H9 (cell line): Measurements from ENCODE around the gene GPR89A. TPM values are rescaled to one million over a fixed set of nuclear protein-coding genes. Genes with fewer than 3 reads are reported as not detected.

ENCODE experiments used
- DNase-seq: peaks from one replicate; pipeline ENCODE4 v3.0.0-alpha.2; 2017
- H2AFZ ChIP-seq: one replicate; pipeline ENCODE4 v1.6.1; 2013; ENCODE audit warnings: mild to moderate bottlenecking, low read length, control low read depth, moderate library complexity
- H2AK5ac ChIP-seq: 2 replicates; pipeline ENCODE4 v1.6.1; 2013; ENCODE audit warnings: low read length, control low read depth, mixed read lengths; ENCODE audit not compliant: insufficient read length
- H2BK120ac ChIP-seq: one replicate; pipeline ENCODE4 v1.6.1; 2013; ENCODE audit warnings: low read depth, mild to moderate bottlenecking, low read length, control low read depth, inconsistent platforms; ENCODE audit not compliant: poor library complexity, severe bottlenecking
- H2BK12ac ChIP-seq: 2 replicates; pipeline ENCODE4 v1.6.1; 2013; ENCODE audit warnings: low read length, control low read depth, mixed read lengths, low read depth; ENCODE audit not compliant: insufficient read length
- H2BK15ac ChIP-seq: 2 replicates; pipeline ENCODE4 v1.6.1; 2013; ENCODE audit warnings: low read depth, low read length, control low read depth
- H2BK20ac ChIP-seq: one replicate; pipeline ENCODE4 v1.6.1; 2013; ENCODE audit warnings: low read depth, mild to moderate bottlenecking, low read length, control low read depth, inconsistent platforms; ENCODE audit not compliant: poor library complexity, severe bottlenecking
- H2BK5ac ChIP-seq: 2 replicates; pipeline ENCODE4 v1.6.1; 2013; ENCODE audit warnings: low read length, control low read depth, mixed read lengths; ENCODE audit not compliant: insufficient read length
- H3K14ac ChIP-seq: 2 replicates; pipeline ENCODE4 v1.6.1; 2013; ENCODE audit warnings: low read length, control low read depth; ENCODE audit not compliant: insufficient read depth
- H3K18ac ChIP-seq: 2 replicates; pipeline ENCODE4 v1.6.1; 2013; ENCODE audit warnings: low read depth, mild to moderate bottlenecking, mixed read lengths, low read length, control low read depth; ENCODE audit not compliant: insufficient read length
- H3K23ac ChIP-seq: 2 replicates; pipeline ENCODE4 v1.6.1; 2013; ENCODE audit warnings: low read length, control low read depth, mixed read lengths, low read depth; ENCODE audit not compliant: insufficient read length
- H3K23me2 ChIP-seq: 2 replicates; pipeline ENCODE4 v1.6.1; 2013; ENCODE audit warnings: low read depth, mild to moderate bottlenecking, mixed read lengths, low read length, control low read depth; ENCODE audit not compliant: insufficient read length, poor library complexity, severe bottlenecking
- H3K27ac ChIP-seq: 2 replicates; pipeline ENCODE4 v1.5.1; 2013; ENCODE audit warnings: low read length, control low read depth, mixed read lengths, low read depth; ENCODE audit not compliant: insufficient read length
- H3K27me3 ChIP-seq: 2 replicates; pipeline ENCODE4 v1.6.1; 2013; ENCODE audit warnings: low read length, control low read depth, inconsistent platforms; ENCODE audit not compliant: insufficient read depth
- H3K4ac ChIP-seq: 2 replicates; pipeline ENCODE4 v1.6.1; 2013; ENCODE audit warnings: low read depth, mild to moderate bottlenecking, control low read depth, inconsistent platforms, low read length, moderate library complexity
- H3K4me1 ChIP-seq: 2 replicates; pipeline ENCODE4 v1.6.1; 2013; ENCODE audit warnings: low read length, control low read depth, inconsistent platforms; ENCODE audit not compliant: insufficient read depth
- H3K4me2 ChIP-seq: 2 replicates; pipeline ENCODE4 v1.6.1; 2013; ENCODE audit warnings: low read length, control low read depth, mixed read lengths; ENCODE audit not compliant: insufficient read length, insufficient read depth
- H3K56ac ChIP-seq: 2 replicates; pipeline ENCODE4 v1.6.1; 2013; ENCODE audit warnings: low read depth, mild to moderate bottlenecking, mixed read lengths, low read length, control low read depth; ENCODE audit not compliant: insufficient read length
- H3K79me1 ChIP-seq: 2 replicates; pipeline ENCODE4 v1.6.1; 2013; ENCODE audit warnings: low read depth, mild to moderate bottlenecking, moderate library complexity, low read length, control low read depth, inconsistent platforms; ENCODE audit not compliant: insufficient read depth, poor library complexity, severe bottlenecking
- H3K79me2 ChIP-seq: 2 replicates; pipeline ENCODE4 v1.6.1; 2013; ENCODE audit warnings: low read length, control low read depth, inconsistent platforms; ENCODE audit not compliant: insufficient read depth
- H3K9ac ChIP-seq: 2 replicates; pipeline ENCODE4 v1.6.1; 2013; ENCODE audit warnings: low read length, control low read depth, mixed read lengths; ENCODE audit not compliant: insufficient read length; ENCODE audit errors: extremely low read depth
- H3K9me3 ChIP-seq: one replicate; pipeline ENCODE4 v1.6.1; 2013; ENCODE audit warnings: low read depth, low read length, inconsistent platforms; ENCODE audit not compliant: control insufficient read depth
- H3T11ph ChIP-seq: one replicate; pipeline ENCODE4 v1.6.1; 2013; ENCODE audit warnings: mild to moderate bottlenecking, low read length, control low read depth, inconsistent platforms
- H4K20me1 ChIP-seq: one replicate; pipeline ENCODE4 v1.6.1; 2013; ENCODE audit not compliant: control insufficient read depth, insufficient read length, insufficient read depth
- H4K5ac ChIP-seq: 2 replicates; pipeline ENCODE4 v1.6.1; 2013; ENCODE audit warnings: low read depth, mild to moderate bottlenecking, mixed read lengths, low read length, control low read depth; ENCODE audit not compliant: insufficient read length
- H4K8ac ChIP-seq: replicated peaks from 2 replicates; pipeline ENCODE4 v1.6.1; 2013; ENCODE audit warnings: low read length, control low read depth, mixed read lengths, low read depth; ENCODE audit not compliant: insufficient read length
- H4K91ac ChIP-seq: 2 replicates; pipeline ENCODE4 v1.6.1; 2013; ENCODE audit warnings: low read depth, mild to moderate bottlenecking, moderate library complexity, mixed read lengths, low read length, control low read depth; ENCODE audit not compliant: insufficient read length
- H3K27ac Mint-ChIP-seq, 3 experiments: 2 replicates in 2 of 3; 3 replicates in 1 of 3; pipeline ENCODE4 v1.8.0; 2020 to 2021; ENCODE audit warnings: mixed read lengths in 3 of 3, mild to moderate bottlenecking in 1 of 3, moderate library complexity in 1 of 3
- H3K27me3 Mint-ChIP-seq: 2 replicates; pipeline ENCODE4 v1.8.0; 2021; ENCODE audit warnings: low read depth, mild to moderate bottlenecking, moderate library complexity, mixed read lengths
- H3K36me3 Mint-ChIP-seq, 3 experiments: 2 replicates in 2 of 3; 3 replicates in 1 of 3; pipeline ENCODE4 v1.8.0; 2020 to 2021; ENCODE audit warnings: low read depth in 3 of 3, mixed read lengths in 3 of 3; ENCODE audit not compliant: insufficient read depth in 1 of 3
- H3K4me1 Mint-ChIP-seq, 2 experiments: 2 replicates each; pipeline ENCODE4 v1.8.0; 2020; ENCODE audit warnings: mixed read lengths in 2 of 2
- H3K4me3 Mint-ChIP-seq, 2 experiments: 2 replicates in 1 of 2; 3 replicates in 1 of 2; pipeline ENCODE4 v1.8.0; 2020 to 2021; ENCODE audit warnings: mild to moderate bottlenecking in 2 of 2, mixed read lengths in 2 of 2, moderate library complexity in 1 of 2
- H3K9me3 Mint-ChIP-seq, 2 experiments: 2 replicates in 1 of 2; 3 replicates in 1 of 2; pipeline ENCODE4 v1.8.0; 2020; ENCODE audit warnings: mild to moderate bottlenecking in 2 of 2, mixed read lengths in 2 of 2, moderate library complexity in 1 of 2
- WGBS: extraction: QIAGEN DNeasy Blood & Tissue Kit; methylation state at CpG from one replicate; pipeline ENCODE4 v1.1.7; 2013; ENCODE audit warnings: missing lambda C conversion rate, low lambda C conversion rate, mixed read lengths; ENCODE audit not compliant: insufficient read length; ENCODE audit errors: extremely low coverage; 5-methylcytosine and 5-hydroxymethylcytosine counted together
- total RNA-seq: library from RNA; stranded (reverse); gene quantifications from 2 replicates; pipeline ENCODE4 v1.2.1, GENCODE V29; 2021
- TF ChIP-seq, protein P1 (sequence below): fragments of 200-600 bp; sonication (generic); conservative IDR thresholded peaks from 3 replicates; pipeline ENCODE4 v1.8.0; 2021; ENCODE audit warnings: antibody characterized with exemption, mild to moderate bottlenecking

GPR89A gene
- total RNA-seq, 1 experiment from 2014 or later: 30.1 TPM

DNA sequence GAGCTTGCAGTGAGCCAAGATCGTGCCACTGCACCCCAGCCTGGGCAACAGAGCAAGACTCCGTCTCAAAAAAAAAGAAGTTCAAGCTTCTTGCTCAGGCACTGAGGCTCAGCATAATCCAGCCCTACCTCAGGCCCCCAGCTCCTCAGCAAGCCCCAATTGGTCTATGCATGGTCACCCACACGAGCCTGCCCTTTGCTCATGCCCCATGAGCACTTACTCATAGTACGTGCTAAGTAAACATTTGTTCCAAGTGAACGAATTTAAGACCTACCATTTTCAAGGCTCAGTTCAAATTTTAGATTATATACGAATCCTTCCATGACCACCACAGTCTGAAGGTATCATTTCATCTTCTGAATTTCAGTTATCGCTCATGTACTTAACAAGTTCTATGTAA lies 95.0 kb downstream of the GPR89A start:
- Histone ChIP-seq H4K91ac (no peak overlapping the region), H3K27me3 (no peaks in the 10 kb centered on the region), H2BK20ac (no peak overlapping the region), H3K23ac (no peak overlapping the region), H2BK5ac (no peak overlapping the region), H4K20me1 (no peaks in the 10 kb centered on the region), H2BK12ac (no peak overlapping the region), H3K4me1 (peaks cover 2% of the 10 kb centered on the region; the same call in 1 of the 2 replicates), H2AK5ac (no peak overlapping the region), H3K9me3 (no peaks in the 10 kb centered on the region), H4K8ac (no peak overlapping the region), H3K14ac (no peak overlapping the region), H3K79me1 (no peaks in the 10 kb centered on the region), H3T11ph (no peak overlapping the region), H3K27ac (no peak overlapping the region), H3K9ac (no peak overlapping the region), H4K5ac (no peak overlapping the region), H3K4me2 (no peak overlapping the region), H2BK120ac (no peak overlapping the region), H3K79me2 (no peaks in the 10 kb centered on the region), H2AFZ (no peak overlapping the region), H3K18ac (no peak overlapping the region), H3K4ac (no peak overlapping the region), H3K23me2 (no peaks in the 10 kb centered on the region), H3K56ac (no peak overlapping the region), H2BK15ac (no peak overlapping the region)
- TF ChIP-seq, protein P1, sequence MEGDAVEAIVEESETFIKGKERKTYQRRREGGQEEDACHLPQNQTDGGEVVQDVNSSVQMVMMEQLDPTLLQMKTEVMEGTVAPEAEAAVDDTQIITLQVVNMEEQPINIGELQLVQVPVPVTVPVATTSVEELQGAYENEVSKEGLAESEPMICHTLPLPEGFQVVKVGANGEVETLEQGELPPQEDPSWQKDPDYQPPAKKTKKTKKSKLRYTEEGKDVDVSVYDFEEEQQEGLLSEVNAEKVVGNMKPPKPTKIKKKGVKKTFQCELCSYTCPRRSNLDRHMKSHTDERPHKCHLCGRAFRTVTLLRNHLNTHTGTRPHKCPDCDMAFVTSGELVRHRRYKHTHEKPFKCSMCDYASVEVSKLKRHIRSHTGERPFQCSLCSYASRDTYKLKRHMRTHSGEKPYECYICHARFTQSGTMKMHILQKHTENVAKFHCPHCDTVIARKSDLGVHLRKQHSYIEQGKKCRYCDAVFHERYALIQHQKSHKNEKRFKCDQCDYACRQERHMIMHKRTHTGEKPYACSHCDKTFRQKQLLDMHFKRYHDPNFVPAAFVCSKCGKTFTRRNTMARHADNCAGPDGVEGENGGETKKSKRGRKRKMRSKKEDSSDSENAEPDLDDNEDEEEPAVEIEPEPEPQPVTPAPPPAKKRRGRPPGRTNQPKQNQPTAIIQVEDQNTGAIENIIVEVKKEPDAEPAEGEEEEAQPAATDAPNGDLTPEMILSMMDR: no peak
- DNase-seq: no peak
- Mint-ChIP-seq H3K27me3 (peaks cover 5% of the 10 kb centered on the region), H3K9me3 (no peaks in the 10 kb centered on the region), H3K4me1 (peaks cover 10 to 12% of the 10 kb centered on the region in 2 experiments; a peak in 3 of 4 replicates), H3K4me3 (no peak overlapping the region), H3K27ac (no peak overlapping the region), H3K36me3 (no peaks in the 10 kb centered on the region)
- no CpG with 5 or more reads among the region's 7 CpGs for WGBS
